ENCODE data around the gene PAX2.

DNA sequence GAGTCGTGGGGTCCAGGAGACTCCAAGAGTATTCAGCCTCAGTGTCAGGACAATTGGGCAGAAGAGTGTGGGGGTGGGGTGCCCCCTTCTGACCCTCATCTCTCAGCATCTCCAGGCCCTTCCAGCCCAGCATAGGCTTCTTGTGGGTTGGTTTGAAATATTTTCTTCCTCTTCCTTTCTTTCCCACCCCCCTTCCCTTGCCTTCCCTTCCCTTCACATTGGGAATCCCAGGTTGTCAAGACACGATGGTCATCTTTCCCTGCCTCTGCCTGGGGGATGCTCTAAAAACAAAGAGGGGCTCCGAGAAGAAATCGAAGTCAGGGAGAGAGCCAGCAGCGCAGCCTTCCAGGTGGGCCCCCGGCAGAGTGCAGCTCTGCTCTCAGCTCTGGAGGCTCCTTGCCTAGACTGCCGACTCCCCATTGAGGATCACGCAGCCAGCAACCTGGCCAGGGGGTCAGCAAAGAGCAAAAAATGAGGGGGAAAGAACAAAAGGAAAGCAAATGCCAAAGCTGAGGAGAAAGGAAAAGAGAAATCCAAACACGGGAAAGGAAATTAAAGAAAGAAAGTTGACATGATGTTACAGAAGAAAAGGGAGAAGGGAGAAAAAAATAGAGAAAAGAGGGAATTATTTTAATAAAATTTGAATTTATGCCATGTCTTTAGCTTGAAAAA is 1.5 kb downstream of the PAX2 start:
- TF ChIP-seq ZC3H13 (CRISPR knock-in tag; IDR thresholded peaks at IDR 0.05): no peak
- TF ChIP-seq, protein P1, sequence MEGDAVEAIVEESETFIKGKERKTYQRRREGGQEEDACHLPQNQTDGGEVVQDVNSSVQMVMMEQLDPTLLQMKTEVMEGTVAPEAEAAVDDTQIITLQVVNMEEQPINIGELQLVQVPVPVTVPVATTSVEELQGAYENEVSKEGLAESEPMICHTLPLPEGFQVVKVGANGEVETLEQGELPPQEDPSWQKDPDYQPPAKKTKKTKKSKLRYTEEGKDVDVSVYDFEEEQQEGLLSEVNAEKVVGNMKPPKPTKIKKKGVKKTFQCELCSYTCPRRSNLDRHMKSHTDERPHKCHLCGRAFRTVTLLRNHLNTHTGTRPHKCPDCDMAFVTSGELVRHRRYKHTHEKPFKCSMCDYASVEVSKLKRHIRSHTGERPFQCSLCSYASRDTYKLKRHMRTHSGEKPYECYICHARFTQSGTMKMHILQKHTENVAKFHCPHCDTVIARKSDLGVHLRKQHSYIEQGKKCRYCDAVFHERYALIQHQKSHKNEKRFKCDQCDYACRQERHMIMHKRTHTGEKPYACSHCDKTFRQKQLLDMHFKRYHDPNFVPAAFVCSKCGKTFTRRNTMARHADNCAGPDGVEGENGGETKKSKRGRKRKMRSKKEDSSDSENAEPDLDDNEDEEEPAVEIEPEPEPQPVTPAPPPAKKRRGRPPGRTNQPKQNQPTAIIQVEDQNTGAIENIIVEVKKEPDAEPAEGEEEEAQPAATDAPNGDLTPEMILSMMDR (CRISPR knock-in tag; IDR thresholded peaks at IDR 0.05): no peak

Measured in HepG2 (cell line).